HTERT RPE-1 (cell line): ENCODE measurements around the gene ULBP2.
"Not testable (repeated sequence)": the region's sequence is repeated elsewhere in the genome, so short reads cannot be mapped to it uniquely, and the experiment has no call there.

Experiments
- in situ Hi-C: fragments of 300-500 bp; cut with MboI; formaldehyde crosslinking; loops from 4 replicates; pipeline ENCODE4 v1.14.3; 2020; ENCODE audit warnings: low sequenced_read_pairs

The ULBP2 gene

GRCh38 chr6:149925974-149926777, 15.6 kb upstream of the ULBP2 start:
- in situ Hi-C loops, result no loop called here

GRCh38 chr6:149927025-149927424, 14.8 kb upstream of the ULBP2 start:
- in situ Hi-C loops, result not testable (repeated sequence)

- in situ Hi-C loops, result no loop called here
Measured at GRCh38 chr6:149929422-149929821, 12.4 kb upstream of the ULBP2 start.

GRCh38 chr6:149931501-149931900, 10.3 kb upstream of the ULBP2 start:
- in situ Hi-C loops, result no loop called here

- in situ Hi-C loops, result no loop called here
Measured at GRCh38 chr6:149933036-149933435, 8.8 kb upstream of the ULBP2 start.

GRCh38 chr6:149933461-149933860, 8.4 kb upstream of the ULBP2 start:
- in situ Hi-C loops, result no loop called here

GRCh38 chr6:149934249-149935156, 7.3 kb upstream of the ULBP2 start:
- in situ Hi-C loops, result no loop called here

GRCh38 chr6:149935246-149935645, 6.6 kb upstream of the ULBP2 start:
- in situ Hi-C loops, result no loop called here

- in situ Hi-C loops, result no loop called here
Measured at GRCh38 chr6:149935668-149936067, 6.1 kb upstream of the ULBP2 start.

- in situ Hi-C loops, result no loop called here
Measured at GRCh38 chr6:149936743-149937142, 5.1 kb upstream of the ULBP2 start.

GRCh38 chr6:149938013-149938570, 3.7 kb upstream of the ULBP2 start:
- in situ Hi-C loops, result not testable (repeated sequence)

GRCh38 chr6:149938571-149939355, 3.1 kb upstream of the ULBP2 start:
- in situ Hi-C loops, result no loop called here

GRCh38 chr6:149939356-149939648, 2.5 kb upstream of the ULBP2 start:
- in situ Hi-C loops, result no loop called here

GRCh38 chr6:149939909-149940671, 1.7 kb upstream of the ULBP2 start:
- in situ Hi-C loops, result no loop called here

GRCh38 chr6:149940672-149940982, 1.2 kb upstream of the ULBP2 start:
- in situ Hi-C loops, result no loop called here

- in situ Hi-C loops, result no loop called here
Measured at GRCh38 chr6:149942461-149942829, 631 bp downstream of the ULBP2 start.

GRCh38 chr6:149943321-149943720, 1.5 kb downstream of the ULBP2 start:
- in situ Hi-C loops, result not testable (repeated sequence)

GRCh38 chr6:149945276-149945675, 3.5 kb downstream of the ULBP2 start:
- in situ Hi-C loops, result not testable (repeated sequence)

GRCh38 chr6:149946631-149947030, 4.8 kb downstream of the ULBP2 start:
- in situ Hi-C loops, result not testable (repeated sequence)

GRCh38 chr6:149947533-149947932, 5.7 kb downstream of the ULBP2 start:
- in situ Hi-C loops, result not testable (repeated sequence)
